ENCODE results near the gene FAM118A.
"Not testable (repeated sequence)": the region's sequence is repeated elsewhere in the genome, so short reads cannot be mapped to it uniquely, and the experiment has no call there.

Gene FAM118A

DNA sequence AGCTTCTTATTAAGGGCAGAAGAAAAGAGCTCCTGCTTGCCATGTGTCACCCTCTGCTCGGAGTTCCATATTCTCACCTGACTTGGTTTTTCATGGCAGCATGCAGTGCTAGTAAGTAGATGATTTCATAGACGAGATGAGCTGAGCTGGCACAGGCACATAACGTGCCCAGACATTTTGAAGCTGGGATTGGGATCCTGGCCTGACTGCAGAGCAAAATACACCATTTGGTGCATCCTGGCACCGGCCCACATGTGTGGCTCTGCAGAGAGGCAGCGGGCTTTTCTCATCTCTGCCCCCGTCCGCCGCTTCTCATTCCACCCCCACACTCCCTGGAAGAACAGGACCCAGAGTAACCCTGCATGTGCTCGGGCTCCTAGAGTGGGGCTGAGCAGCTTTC lies 24.8 kb downstream of the FAM118A start:
- no peak for DNase-seq

DNA sequence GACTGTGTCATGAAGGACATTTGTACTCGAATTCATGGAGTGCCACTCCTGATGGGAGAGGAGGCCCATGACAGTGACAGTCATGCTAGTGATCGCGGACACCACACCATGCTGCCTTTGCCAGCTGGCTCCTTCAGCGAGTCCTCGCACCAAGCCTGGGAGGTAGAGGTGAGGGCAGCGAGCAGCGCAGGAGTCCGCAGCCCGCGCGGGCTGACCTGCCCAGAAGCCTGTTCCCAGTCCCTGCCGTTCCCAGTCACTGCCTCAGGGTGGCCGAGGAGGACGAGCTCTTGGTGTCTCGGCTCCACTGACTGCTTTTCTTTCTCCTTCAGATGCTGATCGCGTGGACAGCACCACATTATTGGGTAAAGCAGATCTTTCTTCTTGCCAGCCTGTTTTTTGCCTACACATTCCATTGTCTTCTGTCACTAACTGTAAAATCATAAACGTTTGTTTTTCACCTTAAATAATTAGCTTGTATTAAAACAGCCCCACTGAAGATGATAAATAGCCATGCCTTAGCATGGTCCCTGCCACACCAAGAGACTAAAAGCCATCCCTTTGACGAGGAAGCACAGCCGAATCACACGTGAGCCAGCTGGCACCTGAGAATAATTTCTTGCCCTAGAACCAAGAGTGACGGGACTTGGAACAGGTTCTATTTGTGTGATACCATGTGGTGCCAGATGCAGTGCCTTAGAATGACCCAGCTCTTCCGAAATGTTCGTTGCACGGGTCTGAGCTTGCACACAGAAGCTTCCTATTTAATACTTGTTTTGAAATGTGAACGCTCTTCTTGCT lies 25.5 kb downstream of the FAM118A start:
- DNase-seq, result no peak

DNA sequence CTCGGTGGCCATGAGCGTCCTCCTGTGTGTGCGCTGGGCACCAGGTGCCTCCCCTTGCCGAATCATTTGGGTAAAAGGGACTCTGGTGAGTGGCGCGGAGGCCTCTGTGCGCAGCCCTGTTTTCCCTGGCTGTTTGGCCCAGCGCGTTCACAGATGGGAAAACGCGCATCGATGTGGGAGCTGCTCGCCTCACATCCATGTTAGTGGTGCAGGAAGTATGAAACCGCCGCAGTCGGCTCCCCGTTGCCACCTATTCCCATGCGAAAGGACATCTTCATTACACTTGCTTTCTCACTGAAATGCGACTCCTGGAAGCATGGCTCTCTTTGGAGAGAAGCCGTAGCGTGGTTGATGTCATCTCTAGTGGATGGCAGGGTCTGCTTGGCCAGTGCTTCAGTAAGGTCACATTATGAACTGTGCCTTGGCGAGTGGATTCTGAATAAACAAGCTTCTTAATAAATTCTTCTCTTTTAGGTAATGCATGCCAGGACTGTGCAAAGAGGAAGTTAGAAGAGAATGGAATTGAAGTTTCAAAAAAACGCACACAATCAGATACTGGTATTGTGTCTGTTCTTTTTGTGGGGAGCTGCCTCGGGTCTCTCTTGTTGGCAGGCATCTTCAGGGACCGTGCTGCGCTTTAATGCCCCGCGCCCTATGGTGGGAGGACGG lies 26.3 kb downstream of the FAM118A start:
- no peak for DNase-seq

DNA sequence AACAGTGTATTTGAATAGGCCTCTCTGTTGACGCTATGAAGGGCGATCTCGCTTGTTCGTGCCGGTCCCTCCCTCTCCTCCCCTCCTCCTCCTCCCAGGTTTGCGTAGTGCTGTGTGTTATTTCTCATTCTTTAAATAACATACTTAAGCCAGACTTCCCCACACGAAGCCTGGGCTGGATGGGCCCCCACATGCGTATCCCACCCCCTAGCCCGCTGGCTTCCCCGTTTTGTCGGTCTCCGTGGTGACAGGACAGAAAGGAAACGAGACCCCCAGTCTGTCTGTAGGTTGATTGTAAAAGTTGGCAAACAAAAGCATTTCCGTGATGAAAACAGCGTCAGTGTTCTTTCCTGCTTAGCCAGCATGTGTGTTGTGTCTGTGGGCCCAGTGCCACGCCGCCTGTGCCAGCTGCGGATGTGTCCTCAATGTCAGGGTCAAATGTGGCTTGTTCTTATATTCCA lies 27.3 kb downstream of the FAM118A start:
- DNase-seq, result no peak

DNA sequence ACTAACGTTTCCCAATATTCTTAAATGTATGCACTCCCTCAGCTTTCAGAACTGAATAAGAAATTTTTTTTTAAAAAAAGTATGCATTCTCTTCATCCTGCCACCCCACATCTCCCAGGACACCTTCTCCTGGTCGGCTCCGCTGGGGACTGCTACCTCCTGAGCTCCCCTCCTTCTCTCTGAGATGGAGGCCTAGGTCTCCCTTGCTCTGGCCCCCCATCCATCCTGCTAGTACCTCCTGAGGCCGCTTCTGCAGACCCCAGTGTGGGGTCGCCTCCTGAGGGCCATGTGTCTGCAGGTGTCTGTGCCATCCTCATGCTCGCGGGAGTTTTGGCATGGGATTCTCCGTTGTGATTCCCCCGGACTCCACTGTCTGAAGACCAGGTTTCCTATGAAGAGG lies 27.8 kb downstream of the FAM118A start:
- DNase-seq, result no peak

DNA sequence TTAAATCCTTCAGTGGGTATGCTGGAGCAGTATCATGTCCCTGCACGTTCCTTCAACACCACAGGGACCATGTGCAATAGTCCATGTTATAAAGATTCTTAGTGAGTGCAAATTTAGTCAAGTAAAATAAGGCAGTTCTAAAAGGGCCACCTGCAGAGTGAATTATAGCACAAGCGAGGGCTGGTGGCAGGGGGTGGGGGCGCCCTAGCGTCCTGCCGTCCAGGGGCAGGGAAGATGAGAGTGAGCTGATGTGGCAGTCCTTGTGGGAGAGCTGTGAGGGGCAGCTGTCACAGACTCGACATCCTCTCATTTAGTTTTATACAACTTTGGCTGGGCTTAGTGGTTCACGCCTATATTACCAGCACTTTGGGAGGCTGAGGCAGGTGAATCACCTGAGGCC lies 29.1 kb downstream of the FAM118A start:
- DNase-seq, result no peak

DNA sequence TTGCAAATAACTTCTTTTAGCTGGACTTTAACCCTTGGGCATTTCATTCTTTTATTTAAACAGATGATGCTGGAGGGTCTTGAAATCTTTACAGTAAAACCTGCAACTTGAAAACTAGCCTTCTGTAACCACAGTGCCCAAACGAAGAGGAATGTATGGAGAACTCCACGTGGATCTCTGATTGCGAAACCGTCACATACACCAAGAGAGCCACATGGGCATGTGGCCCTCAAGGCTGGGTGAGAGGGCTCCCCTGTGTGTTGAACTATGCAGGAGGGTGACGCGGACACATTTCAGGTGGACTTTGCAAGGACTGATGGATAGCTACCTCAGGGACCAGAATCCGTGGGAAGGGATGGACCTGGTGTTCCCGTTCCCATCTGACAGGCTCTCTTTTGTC lies 30.6 kb downstream of the FAM118A start:
- DNase-seq, result no peak

DNA sequence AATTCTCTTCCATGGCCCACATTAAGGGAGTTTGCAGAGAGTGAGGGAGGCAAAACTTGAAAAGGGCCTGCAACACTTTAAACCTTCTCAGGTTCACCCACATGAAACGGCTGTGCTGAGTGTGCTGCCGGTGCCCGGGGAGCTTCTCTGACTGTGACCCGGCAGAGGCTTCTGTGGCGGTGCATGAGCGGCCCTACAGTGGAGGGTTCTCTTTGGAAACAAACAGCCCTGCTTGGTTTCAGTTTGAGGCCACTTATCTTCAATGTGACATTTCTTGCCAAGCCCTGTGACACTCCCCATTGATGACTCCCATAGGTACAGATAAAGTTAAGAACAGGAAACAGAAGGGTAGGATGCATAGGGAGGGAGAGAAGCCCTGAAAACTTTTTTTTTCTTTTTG lies 31.8 kb downstream of the FAM118A start:
- DNase-seq, result no peak

DNA sequence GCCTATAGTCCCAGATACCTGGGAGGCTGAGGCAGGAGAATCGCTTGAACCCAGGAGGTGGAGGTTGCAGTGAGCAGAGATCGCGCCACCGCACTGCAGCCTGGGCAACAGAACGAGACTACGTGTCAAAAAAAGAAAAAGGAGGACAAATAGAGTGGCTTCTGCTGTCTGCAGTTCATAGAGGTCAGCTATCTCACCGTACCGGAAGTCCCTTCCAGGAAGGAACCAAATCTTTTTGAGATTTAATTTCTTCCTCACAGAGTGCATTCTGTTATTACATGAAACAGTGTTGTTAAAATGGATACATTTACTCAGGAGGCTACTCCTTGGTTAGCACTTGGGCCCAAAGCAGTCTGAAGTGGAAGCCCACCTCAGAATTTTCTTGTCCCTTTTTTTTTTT lies 33.4 kb downstream of the FAM118A start:
- DNase-seq, result no peak

DNA sequence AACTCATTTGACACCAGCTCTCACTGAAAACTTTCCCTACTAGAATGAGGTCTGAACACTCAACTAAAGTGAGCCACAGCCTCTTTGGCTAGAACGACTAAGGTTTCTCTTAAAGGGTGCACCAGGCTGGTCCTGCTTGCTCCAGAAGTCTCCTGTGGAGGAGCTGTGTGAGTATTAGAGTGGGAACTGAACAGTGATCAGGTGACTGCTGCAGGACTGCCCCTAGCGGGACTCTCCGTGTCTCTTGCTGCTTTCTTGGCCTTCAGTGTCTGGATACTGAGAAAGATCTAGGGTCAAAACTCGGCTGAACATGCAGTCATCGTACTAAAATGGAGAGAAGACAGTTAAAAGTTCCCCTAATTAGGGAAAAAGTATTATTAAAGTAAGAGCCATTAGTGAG lies 34.6 kb downstream of the FAM118A start:
- no peak for DNase-seq

DNA sequence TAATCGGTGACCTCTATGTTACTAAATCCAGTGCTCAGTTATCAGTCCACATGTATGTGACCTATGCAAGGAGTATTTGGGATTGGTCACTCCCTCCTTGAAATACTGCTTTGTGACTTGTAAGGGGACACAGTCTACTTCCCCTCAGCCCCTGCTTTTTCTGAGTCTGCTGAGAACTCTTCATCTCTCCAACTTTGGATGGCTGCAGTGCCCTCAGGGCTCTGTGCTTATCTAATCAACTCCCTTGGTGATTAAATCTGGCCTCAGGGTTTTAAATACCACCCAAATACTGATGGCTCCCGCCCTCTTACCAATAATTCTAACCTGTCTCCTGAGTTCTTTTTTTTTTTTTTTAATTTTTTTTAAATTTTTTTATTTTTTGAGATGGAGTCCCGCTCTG lies 40.2 kb downstream of the FAM118A start:
- no peak for DNase-seq

DNA sequence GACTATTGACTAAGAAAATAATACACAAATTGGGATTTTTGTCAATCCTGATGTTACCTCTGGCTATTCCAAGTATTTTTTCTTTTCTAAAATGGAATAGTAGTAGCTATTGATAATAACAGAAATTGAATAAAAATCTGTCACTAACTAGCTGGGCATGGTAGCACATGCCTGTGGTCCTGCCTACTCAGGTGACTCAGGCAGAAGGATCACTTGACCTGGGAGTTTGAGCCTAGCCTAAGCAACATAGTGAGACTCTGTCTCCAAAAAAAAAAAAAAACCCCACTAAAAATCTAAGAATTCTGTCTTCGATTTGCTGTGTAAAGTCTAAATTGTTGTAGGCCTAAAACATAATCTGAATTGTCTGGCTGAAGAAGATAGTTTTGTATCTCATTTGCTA lies 42.2 kb downstream of the FAM118A start:
- DNase-seq, result no peak

DNA sequence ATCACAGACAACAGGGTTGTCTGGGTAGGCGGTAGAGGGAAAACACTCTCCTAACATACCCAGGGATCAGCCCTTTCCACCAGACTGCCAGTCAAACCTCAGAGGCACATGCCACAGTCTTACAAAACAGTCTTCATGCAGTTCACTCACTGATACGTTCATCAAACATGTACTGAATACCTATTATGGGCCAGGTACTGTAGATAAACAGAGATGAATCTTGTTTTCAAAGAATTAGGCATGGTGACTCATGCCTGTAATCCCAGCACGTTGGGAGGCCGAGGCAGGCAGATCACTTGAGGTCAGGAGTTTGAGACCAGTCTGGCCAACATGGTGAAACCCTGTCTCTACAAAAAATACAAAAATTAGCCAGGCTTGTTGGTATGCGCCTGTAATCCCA lies 43.0 kb downstream of the FAM118A start:
- not testable (repeated sequence) for DNase-seq

DNA sequence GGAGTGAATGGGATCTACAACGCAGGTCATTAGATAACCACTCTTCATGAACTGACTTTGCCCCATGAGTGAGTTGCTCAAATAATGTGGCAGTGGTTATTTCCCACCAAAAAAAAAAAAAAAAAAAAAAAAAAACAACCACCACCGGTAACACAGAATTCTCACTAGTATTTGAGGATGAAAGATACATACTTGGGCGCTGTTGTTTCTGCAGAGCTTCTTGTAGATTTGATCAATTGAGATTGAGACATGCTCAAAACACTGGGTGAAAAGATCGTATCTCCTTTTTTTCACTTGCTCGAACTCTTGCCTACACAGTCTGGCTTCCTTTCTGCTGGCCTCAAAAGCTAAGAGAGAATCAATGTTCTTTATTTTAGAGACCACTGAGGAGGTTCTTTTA lies 44.1 kb downstream of the FAM118A start:
- DNase-seq, result no peak

DNA sequence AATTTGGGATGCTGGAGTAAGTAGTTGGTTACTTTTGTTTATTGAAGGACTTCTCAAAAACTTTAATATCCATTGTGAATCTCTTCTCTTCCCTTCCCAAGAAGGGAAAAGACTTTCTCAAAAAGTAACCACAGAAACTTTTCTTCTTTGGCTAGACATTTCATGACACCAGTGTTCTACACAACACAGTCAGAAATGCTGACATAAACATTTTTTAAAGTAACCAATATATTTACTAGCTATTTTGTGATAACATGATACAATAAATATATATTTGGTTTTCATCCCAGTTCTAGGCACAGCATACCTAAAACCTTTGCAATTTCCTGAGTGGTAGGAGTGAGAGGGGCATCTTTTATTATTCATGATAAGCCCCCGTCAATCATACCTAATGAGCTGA lies 47.8 kb downstream of the FAM118A start:
- DNase-seq, result no peak

DNA sequence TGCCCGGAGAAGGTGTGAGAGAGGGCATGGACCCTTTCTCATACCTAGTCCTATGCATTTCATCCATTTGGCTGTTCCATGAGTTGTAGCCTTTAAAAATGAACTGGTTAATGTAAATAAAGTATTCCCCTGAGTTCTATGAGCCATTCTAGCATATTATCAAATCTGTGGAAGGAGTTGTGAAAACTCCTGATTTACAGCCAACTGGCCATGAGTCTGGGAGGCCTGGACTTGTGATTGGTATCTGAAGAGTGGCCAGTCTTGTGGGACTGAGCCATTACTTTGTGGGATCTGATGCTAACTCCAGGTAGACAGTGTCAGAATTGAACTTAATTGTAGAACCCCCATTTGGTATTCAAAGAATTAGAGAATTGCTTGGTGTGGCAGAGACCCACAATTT lies 48.4 kb downstream of the FAM118A start:
- DNase-seq, result no peak

DNA sequence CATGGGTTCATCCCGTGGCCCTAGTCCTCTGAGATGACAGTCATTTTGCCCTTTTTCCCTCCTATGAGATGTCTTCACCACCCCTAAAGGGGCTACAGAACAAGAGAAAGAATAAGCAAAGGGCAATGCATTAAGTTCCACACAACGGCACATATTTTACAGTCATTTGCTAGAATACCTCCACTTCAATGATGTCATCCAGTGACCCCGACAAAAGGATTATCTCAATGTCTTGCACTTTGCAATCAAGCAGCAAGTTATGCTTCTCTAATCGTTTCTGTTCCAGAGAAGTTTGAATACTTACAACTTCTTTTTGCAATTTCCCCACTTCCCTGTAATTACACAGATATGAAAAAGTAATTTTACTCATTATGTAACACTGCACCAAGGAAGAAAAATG lies 49.9 kb downstream of the FAM118A start:
- DNase-seq, result no peak

DNA sequence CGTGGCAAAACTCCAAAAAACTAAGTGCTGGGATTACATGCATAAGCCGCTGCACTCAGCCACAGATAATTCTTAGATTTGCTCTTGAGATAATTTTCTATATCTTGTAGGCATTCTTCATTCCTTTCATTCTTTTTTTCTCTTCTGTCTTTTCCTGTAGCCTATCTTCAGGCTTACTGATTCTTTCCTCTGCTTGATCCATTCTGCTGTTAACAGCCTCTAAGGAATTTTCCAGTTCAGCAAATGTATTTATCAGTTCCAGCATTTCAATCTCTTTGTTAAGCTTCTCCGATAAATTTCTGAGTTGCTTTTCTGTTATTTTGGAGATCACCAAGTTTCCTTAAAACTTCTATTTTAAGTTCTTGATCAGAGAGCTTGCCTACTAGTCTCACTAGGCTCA lies 57.0 kb downstream of the FAM118A start:
- no peak for DNase-seq

DNA sequence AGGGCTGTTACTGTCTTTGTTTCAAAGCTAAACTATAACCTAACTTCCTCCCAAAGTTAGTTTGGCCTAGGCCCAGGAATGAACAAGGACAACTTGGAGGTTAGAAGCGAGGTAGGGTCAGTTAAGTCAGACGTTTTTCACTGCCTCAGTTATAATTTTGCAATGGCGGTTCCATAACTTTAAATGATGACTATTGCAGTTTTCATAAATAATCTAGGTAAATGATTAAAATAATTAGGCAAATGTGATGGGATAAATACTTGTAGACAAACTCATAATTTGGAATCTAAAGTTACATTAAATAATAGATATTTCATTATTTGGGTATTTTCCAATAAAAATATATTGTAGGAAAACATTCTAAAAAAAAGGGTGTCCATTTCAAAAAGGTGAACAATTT lies 63.9 kb downstream of the FAM118A start:
- DNase-seq, result not testable (repeated sequence)

DNA sequence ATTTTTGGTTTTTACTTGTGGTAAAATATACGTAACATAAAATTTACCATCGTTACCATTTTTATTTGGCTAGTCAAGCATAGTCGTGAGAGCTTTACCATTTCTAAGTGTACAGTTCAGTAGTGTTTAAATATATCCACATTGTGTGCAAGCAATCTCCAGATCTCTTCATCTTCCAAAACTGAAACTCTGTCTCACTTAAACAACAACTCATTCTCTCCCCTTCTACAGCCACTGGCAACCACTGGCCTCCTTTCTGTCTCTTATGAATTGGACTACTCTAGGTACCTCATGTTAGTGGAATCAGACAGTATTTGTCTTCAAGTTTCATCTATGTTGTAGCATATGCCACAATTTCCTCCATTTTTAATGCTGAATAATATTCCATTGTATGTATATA lies 66.3 kb downstream of the FAM118A start:
- DNase-seq, result no peak

DNA sequence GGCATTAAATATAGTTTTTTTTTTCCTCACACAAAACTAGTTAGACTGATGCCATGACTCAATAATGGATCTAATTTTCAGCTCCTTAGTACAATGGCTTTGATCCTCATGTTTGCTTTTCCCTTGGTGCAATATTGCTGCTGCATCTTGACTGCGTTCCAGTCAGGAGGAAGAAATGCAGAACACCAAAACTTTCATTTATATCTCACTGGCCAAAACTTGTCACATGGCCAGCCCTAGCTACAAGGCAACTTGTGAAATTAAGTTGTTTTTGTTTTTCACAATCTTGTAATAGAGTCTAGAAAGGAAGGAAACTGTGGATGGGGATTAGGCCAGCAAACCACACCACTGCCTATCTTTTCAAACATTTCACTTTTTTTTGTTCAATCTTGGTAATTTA lies 67.0 kb downstream of the FAM118A start:
- no peak for DNase-seq

DNA sequence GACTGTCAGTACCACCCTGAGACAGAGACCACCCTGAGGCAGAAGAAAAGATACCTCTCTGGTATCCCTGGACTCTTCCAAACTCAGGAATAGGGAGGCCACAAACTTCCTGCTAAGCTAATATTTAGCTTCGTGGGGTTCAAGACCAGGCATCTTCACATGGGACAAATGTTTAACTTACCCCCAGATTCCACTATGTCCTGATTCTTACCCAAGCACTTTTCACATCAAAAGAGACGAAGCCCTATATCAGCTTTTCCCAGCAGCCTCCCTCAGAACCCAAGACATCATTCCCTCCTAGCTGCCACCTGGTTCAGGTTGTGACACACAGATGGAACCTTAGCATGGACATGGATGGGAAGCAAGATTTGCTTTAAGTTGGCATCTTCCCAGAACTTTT lies 71.6 kb downstream of the FAM118A start:
- DNase-seq, result no peak

DNA sequence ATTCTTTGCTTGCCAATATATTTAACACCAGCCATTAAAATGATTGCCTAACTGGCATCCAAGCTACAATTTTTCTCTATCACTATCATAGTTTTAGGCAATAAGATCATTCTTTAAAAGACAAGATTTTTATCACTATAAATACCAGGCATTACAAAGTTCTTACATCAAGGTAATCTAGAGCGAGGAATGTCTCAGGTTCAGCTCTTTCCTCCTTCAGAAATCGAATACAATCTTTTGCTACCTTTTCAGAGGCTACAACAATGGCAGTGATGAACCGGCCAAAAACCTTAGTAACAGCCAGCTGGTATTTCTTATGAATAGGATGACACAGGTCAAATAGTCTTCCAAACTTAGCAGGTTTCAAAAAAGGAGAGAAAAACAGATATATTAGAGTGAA lies 79.8 kb downstream of the FAM118A start:
- DNase-seq, result no peak
